HL-60 (cell line): ENCODE results near the gene UQCR11.
A peak's percentile ranks its signal among the peaks of the same experiment; 100 is the strongest.

Source experiments
- DNase-seq, 2 experiments: peaks; one replicate each; pipeline ENCODE4 v3.0.0-alpha.2; 2010 to 2020; ENCODE audit warnings: low read depth in 1 of 2, low spot score in 1 of 2
- H3K27ac ChIP-seq: fragments of 250-450 bp; sonication (Bioruptor Pico); replicated peaks from 2 replicates; pipeline ENCODE4 v1.5.1; 2020; ENCODE audit warnings: mild to moderate bottlenecking, moderate library complexity
- H3K27me3 ChIP-seq: fragments of 250-450 bp; sonication (Bioruptor Pico); 2 replicates; pipeline ENCODE4 v1.5.1; 2021; ENCODE audit warnings: mild to moderate bottlenecking, moderate library complexity; ENCODE audit not compliant: insufficient read depth, poor library complexity, severe bottlenecking
- H3K4me3 ChIP-seq: replicated peaks from 2 replicates; pipeline ENCODE4 v1.5.1; 2011; ENCODE audit warnings: mild to moderate bottlenecking, control low read depth, low read length; ENCODE audit not compliant: insufficient read depth
- GABPA ChIP-seq: IDR thresholded peaks from 2 replicates; pipeline ENCODE4 v1.6.1; 2012; ENCODE audit warnings: low read depth
- POLR2AphosphoS5 ChIP-seq: IDR thresholded peaks from 2 replicates; pipeline ENCODE4 v1.6.1; 2012; ENCODE audit warnings: low read depth
- SPI1 ChIP-seq: IDR thresholded peaks from 2 replicates; pipeline ENCODE4 v1.6.1; 2012; ENCODE audit warnings: low read depth, mild to moderate bottlenecking, borderline replicate concordance
- TF ChIP-seq, protein P1 (sequence below): IDR thresholded peaks from 2 replicates; pipeline ENCODE4 v1.6.1; 2012; ENCODE audit warnings: low read depth; ENCODE audit not compliant: insufficient replicate concordance
- TF ChIP-seq, protein P2 (sequence below): IDR thresholded peaks from one replicate; pipeline ENCODE4 v1.5.1; 2011; ENCODE audit warnings: low read length, control low read depth, inconsistent platforms; ENCODE audit not compliant: insufficient read depth

The UQCR11 gene

GRCh38 chr19:1627194-1627593, 21.9 kb upstream of the UQCR11 start:
- no peak for DNase-seq
- Histone ChIP-seq H3K4me3 (no peak overlapping the region), H3K27me3 (no peaks in the 10 kb centered on the region), H3K27ac (no peak overlapping the region)
- TF ChIP-seq, protein P1, sequence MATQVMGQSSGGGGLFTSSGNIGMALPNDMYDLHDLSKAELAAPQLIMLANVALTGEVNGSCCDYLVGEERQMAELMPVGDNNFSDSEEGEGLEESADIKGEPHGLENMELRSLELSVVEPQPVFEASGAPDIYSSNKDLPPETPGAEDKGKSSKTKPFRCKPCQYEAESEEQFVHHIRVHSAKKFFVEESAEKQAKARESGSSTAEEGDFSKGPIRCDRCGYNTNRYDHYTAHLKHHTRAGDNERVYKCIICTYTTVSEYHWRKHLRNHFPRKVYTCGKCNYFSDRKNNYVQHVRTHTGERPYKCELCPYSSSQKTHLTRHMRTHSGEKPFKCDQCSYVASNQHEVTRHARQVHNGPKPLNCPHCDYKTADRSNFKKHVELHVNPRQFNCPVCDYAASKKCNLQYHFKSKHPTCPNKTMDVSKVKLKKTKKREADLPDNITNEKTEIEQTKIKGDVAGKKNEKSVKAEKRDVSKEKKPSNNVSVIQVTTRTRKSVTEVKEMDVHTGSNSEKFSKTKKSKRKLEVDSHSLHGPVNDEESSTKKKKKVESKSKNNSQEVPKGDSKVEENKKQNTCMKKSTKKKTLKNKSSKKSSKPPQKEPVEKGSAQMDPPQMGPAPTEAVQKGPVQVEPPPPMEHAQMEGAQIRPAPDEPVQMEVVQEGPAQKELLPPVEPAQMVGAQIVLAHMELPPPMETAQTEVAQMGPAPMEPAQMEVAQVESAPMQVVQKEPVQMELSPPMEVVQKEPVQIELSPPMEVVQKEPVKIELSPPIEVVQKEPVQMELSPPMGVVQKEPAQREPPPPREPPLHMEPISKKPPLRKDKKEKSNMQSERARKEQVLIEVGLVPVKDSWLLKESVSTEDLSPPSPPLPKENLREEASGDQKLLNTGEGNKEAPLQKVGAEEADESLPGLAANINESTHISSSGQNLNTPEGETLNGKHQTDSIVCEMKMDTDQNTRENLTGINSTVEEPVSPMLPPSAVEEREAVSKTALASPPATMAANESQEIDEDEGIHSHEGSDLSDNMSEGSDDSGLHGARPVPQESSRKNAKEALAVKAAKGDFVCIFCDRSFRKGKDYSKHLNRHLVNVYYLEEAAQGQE = no peak
- TF ChIP-seq POLR2AphosphoS5 = no peak
- TF ChIP-seq GABPA = no peak
- TF ChIP-seq, protein P2, sequence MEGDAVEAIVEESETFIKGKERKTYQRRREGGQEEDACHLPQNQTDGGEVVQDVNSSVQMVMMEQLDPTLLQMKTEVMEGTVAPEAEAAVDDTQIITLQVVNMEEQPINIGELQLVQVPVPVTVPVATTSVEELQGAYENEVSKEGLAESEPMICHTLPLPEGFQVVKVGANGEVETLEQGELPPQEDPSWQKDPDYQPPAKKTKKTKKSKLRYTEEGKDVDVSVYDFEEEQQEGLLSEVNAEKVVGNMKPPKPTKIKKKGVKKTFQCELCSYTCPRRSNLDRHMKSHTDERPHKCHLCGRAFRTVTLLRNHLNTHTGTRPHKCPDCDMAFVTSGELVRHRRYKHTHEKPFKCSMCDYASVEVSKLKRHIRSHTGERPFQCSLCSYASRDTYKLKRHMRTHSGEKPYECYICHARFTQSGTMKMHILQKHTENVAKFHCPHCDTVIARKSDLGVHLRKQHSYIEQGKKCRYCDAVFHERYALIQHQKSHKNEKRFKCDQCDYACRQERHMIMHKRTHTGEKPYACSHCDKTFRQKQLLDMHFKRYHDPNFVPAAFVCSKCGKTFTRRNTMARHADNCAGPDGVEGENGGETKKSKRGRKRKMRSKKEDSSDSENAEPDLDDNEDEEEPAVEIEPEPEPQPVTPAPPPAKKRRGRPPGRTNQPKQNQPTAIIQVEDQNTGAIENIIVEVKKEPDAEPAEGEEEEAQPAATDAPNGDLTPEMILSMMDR = no peak
- no peak for TF ChIP-seq SPI1

DNA sequence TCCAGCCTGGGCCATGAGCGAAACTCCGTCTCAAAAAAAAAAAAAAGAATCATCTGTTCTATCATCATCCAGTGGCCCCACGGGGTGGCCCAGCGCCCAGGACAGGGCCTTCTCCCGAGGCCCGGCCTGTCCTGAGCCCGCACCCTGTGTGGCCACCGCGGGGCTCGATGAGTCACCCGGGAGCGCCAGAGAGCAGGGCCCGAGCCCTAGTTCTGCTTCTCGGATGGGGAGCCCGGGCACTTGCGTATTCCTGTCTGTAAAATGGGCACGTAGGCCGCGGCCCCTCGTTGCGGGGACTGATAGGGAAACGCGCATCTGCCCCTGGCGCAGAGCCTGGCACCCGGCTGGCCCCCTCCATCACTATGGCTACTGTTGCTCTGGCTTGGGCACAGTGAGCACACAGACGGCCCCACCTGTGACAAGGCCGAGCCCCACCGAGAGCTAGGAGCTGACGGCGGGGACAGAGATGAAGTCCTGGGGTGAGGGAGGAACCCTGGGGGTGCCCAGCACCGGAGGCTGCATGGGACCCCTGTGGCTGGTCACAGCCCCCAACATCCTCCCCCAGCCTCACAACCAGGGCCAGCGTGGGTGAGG, 21.3 kb upstream of the UQCR11 start:
- Histone ChIP-seq H3K27ac (no peak overlapping the region), H3K4me3 (no peak overlapping the region), H3K27me3 (no peaks in the 10 kb centered on the region)
- no peak for DNase-seq
- no peak for TF ChIP-seq GABPA
- TF ChIP-seq, protein P2 = no peak
- no peak for TF ChIP-seq SPI1
- no peak for TF ChIP-seq POLR2AphosphoS5
- TF ChIP-seq, protein P1 = no peak

DNA sequence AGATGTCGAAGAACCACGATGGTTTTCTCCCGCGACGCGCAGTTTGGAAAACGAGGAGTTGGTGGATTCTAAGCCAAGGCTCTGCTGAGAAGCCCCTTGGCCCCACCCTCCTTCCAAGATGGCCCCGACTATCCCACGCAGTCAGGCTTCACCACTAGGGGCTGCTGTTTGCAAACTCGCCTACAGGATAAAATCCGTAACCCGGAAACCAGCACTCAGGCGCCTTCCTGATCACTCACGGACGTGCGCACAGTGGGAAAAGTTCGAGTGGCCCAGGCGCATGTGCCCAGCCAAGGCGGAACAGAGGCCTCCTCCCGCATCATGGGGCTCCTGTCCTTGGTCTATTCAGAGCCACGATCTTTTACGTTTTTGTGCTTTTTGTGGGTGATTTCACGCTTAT, 19.2 kb upstream of the UQCR11 start:
- DNase-seq = peak in 1 of 2 experiments; percentile 61
- TF ChIP-seq, protein P1 = no peak
- TF ChIP-seq, protein P2 = peak; percentile 39
- no peak for TF ChIP-seq POLR2AphosphoS5
- Histone ChIP-seq H3K27me3 (no peaks in the 10 kb centered on the region), H3K27ac (no peak overlapping the region), H3K4me3 (no peak overlapping the region)
